Panc1 (cell line): ENCODE measurements around the gene NKAIN2.

Experiments used
- TCF7L2 ChIP-seq: IDR thresholded peaks from 2 replicates; pipeline ENCODE4 v1.6.1; 2011; ENCODE audit warnings: mild to moderate bottlenecking, low read depth, low read length, inconsistent platforms
- TF ChIP-seq, protein P1 (sequence below): fragments of 450-650 bp; IDR thresholded peaks from 2 replicates; pipeline ENCODE4 v1.5.1; 2017; ENCODE audit warnings: mild to moderate bottlenecking

DNA sequence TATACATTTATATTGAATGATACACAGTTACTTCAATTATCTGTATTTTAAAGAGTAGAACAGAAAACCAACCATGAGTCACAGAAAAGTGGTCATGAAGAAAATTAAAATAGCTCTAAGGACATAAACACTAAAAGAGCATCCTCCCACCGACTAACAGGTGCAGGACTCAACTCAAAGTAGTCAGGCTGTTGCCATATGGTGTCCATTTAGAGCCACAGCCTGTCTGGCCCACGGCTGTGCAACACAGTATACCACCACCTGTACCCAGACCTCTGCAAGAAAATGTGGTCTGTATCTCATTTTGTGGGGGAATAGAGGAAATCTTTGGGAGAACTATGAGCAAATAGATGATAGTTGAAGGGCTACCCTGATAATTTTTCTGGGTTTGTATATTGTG lies 708.8 kb downstream of the NKAIN2 start:
- TF ChIP-seq TCF7L2 = no peak
- TF ChIP-seq, protein P1, sequence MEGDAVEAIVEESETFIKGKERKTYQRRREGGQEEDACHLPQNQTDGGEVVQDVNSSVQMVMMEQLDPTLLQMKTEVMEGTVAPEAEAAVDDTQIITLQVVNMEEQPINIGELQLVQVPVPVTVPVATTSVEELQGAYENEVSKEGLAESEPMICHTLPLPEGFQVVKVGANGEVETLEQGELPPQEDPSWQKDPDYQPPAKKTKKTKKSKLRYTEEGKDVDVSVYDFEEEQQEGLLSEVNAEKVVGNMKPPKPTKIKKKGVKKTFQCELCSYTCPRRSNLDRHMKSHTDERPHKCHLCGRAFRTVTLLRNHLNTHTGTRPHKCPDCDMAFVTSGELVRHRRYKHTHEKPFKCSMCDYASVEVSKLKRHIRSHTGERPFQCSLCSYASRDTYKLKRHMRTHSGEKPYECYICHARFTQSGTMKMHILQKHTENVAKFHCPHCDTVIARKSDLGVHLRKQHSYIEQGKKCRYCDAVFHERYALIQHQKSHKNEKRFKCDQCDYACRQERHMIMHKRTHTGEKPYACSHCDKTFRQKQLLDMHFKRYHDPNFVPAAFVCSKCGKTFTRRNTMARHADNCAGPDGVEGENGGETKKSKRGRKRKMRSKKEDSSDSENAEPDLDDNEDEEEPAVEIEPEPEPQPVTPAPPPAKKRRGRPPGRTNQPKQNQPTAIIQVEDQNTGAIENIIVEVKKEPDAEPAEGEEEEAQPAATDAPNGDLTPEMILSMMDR = no peak
